Measurements from ENCODE around the gene DRAP1.

Gene DRAP1

GRCh38 chr11:65883786-65884715, 35.2 kb upstream of the DRAP1 start:
- no peak for TF ChIP-seq CTCF (IDR thresholded peaks at IDR 0.05; ENCODE audit: low read depth, low read length, poor library complexity, severe bottlenecking)
- TF ChIP-seq EZH2phosphoT487 (IDR thresholded peaks at IDR 0.05; ENCODE audit: borderline replicate concordance, low read length) = no peak
- Histone ChIP-seq H3K36me3 (ENCODE audit: control insufficient read depth, low read length) (peaks cover 52% of the 10 kb centered on the region), H3K4me1 (ENCODE audit: control insufficient read depth, low read length) (peaks cover 35% of the 10 kb centered on the region), H3K9me2 (replicated peaks; ENCODE audit: control insufficient read depth, low read length) (no peaks in the 10 kb centered on the region), H4K20me1 (ENCODE audit: control insufficient read depth, insufficient read depth, low read depth, low read length) (no peaks in the 10 kb centered on the region), H3K4me3 (ENCODE audit: low read length) (no peak overlapping the region), H3K27me3 (ENCODE audit: control insufficient read depth, low read length) (no peaks in the 10 kb centered on the region), H3K27ac (ENCODE audit: low read depth, low read length) (no peak overlapping the region), H3K79me2 (ENCODE audit: control insufficient read depth, low read length) (peaks cover 10% of the 10 kb centered on the region), H3K9me3 (ENCODE audit: control insufficient read depth, insufficient read depth, low read length) (no peaks in the 10 kb centered on the region), H3K4me2 (ENCODE audit: low read length) (peak overlapping the region; percentile 50; the same call in 1 of the 2 replicates), H3F3A (ENCODE audit: control insufficient read depth, insufficient read depth) (peaks cover 9% of the 10 kb centered on the region)

DNA sequence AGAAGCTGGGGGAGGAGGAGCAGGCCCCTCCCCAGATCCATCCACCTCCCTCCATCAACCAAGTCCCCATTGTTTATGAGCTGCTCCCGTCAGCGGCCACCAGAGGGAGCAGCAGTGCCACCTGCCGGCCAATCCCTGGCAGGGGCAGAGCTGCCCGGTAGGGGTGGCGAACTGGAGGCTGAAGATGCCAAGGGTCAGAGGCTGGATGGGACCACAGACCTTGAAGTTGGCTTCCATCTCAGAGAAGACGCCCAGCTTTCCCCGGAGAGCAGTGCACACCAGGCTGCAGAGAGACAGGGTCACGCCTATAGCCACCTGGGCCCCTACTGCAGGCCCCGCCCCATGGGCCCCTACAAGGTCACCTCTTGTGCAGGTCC, 34.5 kb upstream of the DRAP1 start:
- no peaks in the 10 kb centered on the region for H3K9me2 ChIP-seq (replicated peaks; ENCODE audit: control insufficient read depth, low read length)
- no peaks in the 10 kb centered on the region for H4K20me1 ChIP-seq (ENCODE audit: control insufficient read depth, insufficient read depth, low read depth, low read length)
- peaks cover 52% of the 10 kb centered on the region for H3K36me3 ChIP-seq (ENCODE audit: control insufficient read depth, low read length)
- H3K79me2 ChIP-seq (ENCODE audit: control insufficient read depth, low read length) = peaks cover 10% of the 10 kb centered on the region
- H3K9me3 ChIP-seq (ENCODE audit: control insufficient read depth, insufficient read depth, low read length) = no peaks in the 10 kb centered on the region
- TF ChIP-seq CTCF (IDR thresholded peaks at IDR 0.05; ENCODE audit: low read depth, low read length, poor library complexity, severe bottlenecking) = peak; percentile 100
- TF ChIP-seq EZH2phosphoT487 (IDR thresholded peaks at IDR 0.05; ENCODE audit: borderline replicate concordance, low read length) = no peak
- H3K27ac ChIP-seq (ENCODE audit: low read depth, low read length) = no peak overlapping the region
- H3K27me3 ChIP-seq (ENCODE audit: control insufficient read depth, low read length) = no peaks in the 10 kb centered on the region
- H3F3A ChIP-seq (ENCODE audit: control insufficient read depth, insufficient read depth) = peaks cover 14% of the 10 kb centered on the region
- H3K4me2 ChIP-seq (ENCODE audit: low read length) = peak overlapping the region; percentile 50
- H3K4me1 ChIP-seq (ENCODE audit: control insufficient read depth, low read length) = peaks cover 41% of the 10 kb centered on the region
- peak overlapping the region; percentile 33; the same call in 1 of the 2 replicates for H3K4me3 ChIP-seq (ENCODE audit: low read length)

GRCh38 chr11:65885231-65885630, 34.0 kb upstream of the DRAP1 start:
- H3F3A ChIP-seq (ENCODE audit: control insufficient read depth, insufficient read depth) = peaks cover 18% of the 10 kb centered on the region
- peak overlapping the region; percentile 33; the same call in 1 of the 2 replicates for H3K4me3 ChIP-seq (ENCODE audit: low read length)
- H3K9me3 ChIP-seq (ENCODE audit: control insufficient read depth, insufficient read depth, low read length) = no peaks in the 10 kb centered on the region
- no peaks in the 10 kb centered on the region for H4K20me1 ChIP-seq (ENCODE audit: control insufficient read depth, insufficient read depth, low read depth, low read length)
- no peaks in the 10 kb centered on the region for H3K27me3 ChIP-seq (ENCODE audit: control insufficient read depth, low read length)
- no peaks in the 10 kb centered on the region for H3K9me2 ChIP-seq (replicated peaks; ENCODE audit: control insufficient read depth, low read length)
- peak overlapping the region; percentile 50 for H3K4me2 ChIP-seq (ENCODE audit: low read length)
- no peak for TF ChIP-seq CTCF (IDR thresholded peaks at IDR 0.05; ENCODE audit: low read depth, low read length, poor library complexity, severe bottlenecking)
- TF ChIP-seq EZH2phosphoT487 (IDR thresholded peaks at IDR 0.05; ENCODE audit: borderline replicate concordance, low read length) = no peak
- no peak overlapping the region for H3K27ac ChIP-seq (ENCODE audit: low read depth, low read length)
- H3K36me3 ChIP-seq (ENCODE audit: control insufficient read depth, low read length) = peaks cover 52% of the 10 kb centered on the region
- peaks cover 10% of the 10 kb centered on the region for H3K79me2 ChIP-seq (ENCODE audit: control insufficient read depth, low read length)
- peaks cover 47% of the 10 kb centered on the region for H3K4me1 ChIP-seq (ENCODE audit: control insufficient read depth, low read length)

All from DOHH2 (cell line).